Activated naive CD4-positive, alpha-beta T cell treated with anti-CD3 and anti-CD28 coated beads, Interleukin-2, amount 50 U/mL, for 72 hours (primary cell): Measurements from ENCODE around the gene PLA2G5. TPM values are rescaled to one million over a fixed set of nuclear protein-coding genes. Genes with fewer than 3 reads are reported as not detected.
"Not testable (repeated sequence)": the region's sequence is repeated elsewhere in the genome, so short reads cannot be mapped to it uniquely, and the experiment has no call there.

ENCODE experiments used
- ATAC-seq, 2 donors: fragments of 150-1000 bp; cut with Tn5 transposase; 2 replicates each; pipeline ENCODE4 v1.10.0; 2021; ENCODE audit warnings: mild to moderate bottlenecking in 2 of 2, moderate library complexity in 2 of 2
- DNase-seq, 2 donors: peaks; one replicate each; pipeline ENCODE4 v3.0.0; 2021 to 2022; ENCODE audit warnings: low spot score in 2 of 2
- H3K27ac Mint-ChIP-seq, 2 donors: one replicate each; pipeline ENCODE4 v1.8.0; 2022; ENCODE audit warnings: mild to moderate bottlenecking in 2 of 2, mixed read lengths in 2 of 2
- H3K36me3 Mint-ChIP-seq, 2 donors: one replicate each; pipeline ENCODE4 v1.8.0; 2022; ENCODE audit warnings: mixed read lengths in 2 of 2
- H3K9me3 Mint-ChIP-seq, 2 donors: one replicate each; pipeline ENCODE4 v1.8.0; 2022; ENCODE audit warnings: mixed read lengths in 2 of 2
- total RNA-seq, 2 donors: library from RNA; stranded (reverse); gene quantifications; one replicate each; pipeline ENCODE4 v1.2.3, GENCODE V29; 2022

PLA2G5 gene
- total RNA-seq, 2 donors from 2014 or later, result not detected

DNA sequence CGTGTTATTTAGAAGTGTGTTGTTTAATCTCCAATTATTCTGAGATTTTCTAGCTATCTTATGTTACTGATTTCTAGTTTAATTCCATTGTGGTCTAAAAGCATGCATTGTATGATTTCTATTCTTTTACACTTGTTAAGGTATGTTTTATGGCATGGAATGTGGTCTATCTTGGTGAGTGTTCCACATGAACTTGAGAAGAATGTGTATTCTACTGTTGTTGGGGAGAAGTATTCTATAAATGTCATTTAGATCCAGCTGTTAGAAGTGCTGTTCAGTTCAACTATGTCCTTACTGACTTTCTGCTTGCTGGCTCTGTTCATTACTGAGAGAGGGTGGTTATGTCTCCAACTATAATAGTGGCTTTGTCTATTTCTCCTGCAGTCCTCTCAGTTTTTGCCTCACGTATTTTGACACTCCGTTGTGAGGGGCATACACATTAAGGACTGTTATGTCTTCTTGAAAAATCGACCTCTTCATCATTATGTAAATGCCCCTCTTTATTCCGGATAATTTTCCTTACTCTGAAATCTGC lies 12.0 kb upstream of the PLA2G5 start:
- H3K36me3 Mint-ChIP-seq, result peaks cover 1 to 13% of the 10 kb centered on the region in 2 donors
- ATAC-seq, result no peak
- peaks cover 1% of the 10 kb centered on the region in 2 donors for H3K9me3 Mint-ChIP-seq
- H3K27ac Mint-ChIP-seq, result no peak overlapping the region
- no peak for DNase-seq

DNA sequence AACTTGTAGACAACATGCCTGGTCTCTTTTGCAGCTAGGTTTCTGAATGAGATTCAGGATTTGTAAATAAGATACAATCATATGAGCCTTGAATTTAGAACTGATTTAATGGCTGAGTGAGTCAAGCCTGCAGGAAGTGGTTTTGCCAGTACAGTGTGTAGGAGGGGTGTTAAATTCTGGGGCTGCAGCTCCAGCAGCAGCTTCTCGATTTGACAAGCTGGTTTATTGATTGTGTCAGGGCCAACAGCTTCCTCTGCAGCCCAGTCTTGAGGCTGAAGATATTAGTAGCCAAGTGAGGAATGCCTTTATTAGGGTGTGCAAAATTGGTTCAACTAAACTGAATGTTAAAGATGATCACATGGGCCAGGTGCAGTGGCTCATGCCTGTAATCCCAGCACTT lies 11.5 kb upstream of the PLA2G5 start:
- no peaks in the 10 kb centered on the region for H3K9me3 Mint-ChIP-seq
- peak; percentile 97 to 99 for ATAC-seq
- H3K27ac Mint-ChIP-seq, result no peak overlapping the region
- H3K36me3 Mint-ChIP-seq, result peaks cover 0 to 11% of the 10 kb centered on the region in 2 donors
- DNase-seq, result peak in 1 of 2 donors; percentile 39

DNA sequence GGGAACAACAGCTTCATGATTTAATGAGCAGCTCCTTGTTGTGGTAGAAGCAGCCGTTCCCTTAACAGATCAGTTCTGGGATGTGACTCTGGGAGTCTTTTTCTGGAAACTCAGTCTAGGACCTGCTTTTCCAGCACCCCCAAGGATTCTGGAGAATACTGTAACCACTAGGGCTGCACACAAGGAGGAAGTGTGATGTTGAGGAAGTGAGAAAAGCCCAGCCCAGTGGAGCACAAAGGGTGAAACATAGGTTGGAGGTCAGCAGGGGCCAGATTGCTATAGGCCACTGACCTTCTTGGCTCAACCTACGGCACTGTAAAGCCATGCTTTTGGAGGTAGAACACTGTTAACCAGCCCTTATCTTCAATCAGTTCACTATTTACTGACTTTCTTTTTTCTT lies 10.1 kb upstream of the PLA2G5 start:
- DNase-seq (no peak), ATAC-seq (no peak)
- Mint-ChIP-seq H3K9me3 (no peaks in the 10 kb centered on the region), H3K27ac (no peak overlapping the region), H3K36me3 (peaks cover 0 to 11% of the 10 kb centered on the region in 2 donors)

DNA sequence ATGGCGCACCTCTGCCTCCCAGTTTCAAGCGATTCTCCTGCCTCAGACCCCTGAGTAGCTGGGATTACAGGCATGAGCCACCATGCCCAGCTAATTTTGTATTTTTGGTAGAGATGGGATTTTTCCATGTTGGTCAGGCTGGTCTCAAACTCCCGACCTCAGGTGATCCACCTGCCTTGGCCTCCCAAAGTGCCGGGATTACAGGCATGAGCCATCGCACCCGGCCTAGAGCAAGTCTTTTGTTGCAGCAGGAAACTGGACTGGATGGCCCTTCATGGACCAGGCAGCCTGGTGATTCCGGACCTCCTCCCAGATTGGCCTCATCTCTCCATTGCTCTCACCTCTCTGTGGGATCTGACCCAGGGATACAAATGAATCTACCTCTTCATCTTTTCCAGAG lies 9.2 kb upstream of the PLA2G5 start:
- H3K27ac Mint-ChIP-seq, ATAC-seq, H3K36me3 Mint-ChIP-seq, H3K9me3 Mint-ChIP-seq, DNase-seq: not testable (repeated sequence)

DNA sequence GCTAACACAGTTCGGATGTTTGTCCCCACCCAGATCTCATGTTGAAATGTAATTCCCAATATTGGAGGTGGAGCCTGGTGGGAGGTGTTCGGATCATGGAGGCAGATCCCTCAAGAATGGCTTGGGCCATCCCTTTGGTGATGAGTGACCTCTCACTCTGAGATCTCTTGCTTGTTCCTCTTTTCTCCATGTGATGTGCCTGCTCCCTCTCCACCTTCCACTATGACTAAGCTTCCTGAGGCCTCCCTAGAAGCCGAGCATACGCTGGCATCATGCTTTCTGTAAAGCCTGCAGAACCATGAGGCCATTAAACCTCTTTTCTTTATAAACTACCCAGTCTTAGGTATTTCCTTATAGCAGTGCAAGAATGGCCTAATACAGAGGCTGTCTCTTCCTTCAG lies 8.1 kb upstream of the PLA2G5 start:
- H3K27ac Mint-ChIP-seq, result no peak overlapping the region
- ATAC-seq (no peak), DNase-seq (no peak)
- no peaks in the 10 kb centered on the region for H3K9me3 Mint-ChIP-seq
- H3K36me3 Mint-ChIP-seq, result no peaks in the 10 kb centered on the region

DNA sequence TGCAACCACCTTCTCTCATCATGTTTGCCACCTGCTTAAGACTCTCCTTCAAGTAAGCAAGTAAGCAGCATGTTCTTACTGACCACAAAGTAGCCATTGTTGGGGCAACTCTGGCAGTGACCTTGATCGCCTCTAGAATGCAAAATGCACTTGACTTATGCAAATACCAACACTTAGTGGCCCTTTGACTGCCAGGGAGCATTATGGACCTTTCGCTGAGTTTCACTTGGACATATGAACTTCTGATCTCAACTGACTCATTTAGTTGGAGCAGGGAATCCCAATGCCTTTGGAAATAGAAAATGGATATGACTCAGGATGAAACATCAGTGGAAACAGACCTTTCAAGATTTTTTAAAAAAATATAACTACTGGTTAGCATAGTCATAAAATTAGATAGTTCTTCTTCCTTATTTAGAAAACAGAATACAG lies 6.1 kb upstream of the PLA2G5 start:
- ATAC-seq (peak in 1 of 2 donors; percentile 16), DNase-seq (no peak)
- no peaks in the 10 kb centered on the region for H3K36me3 Mint-ChIP-seq
- H3K9me3 Mint-ChIP-seq, result no peaks in the 10 kb centered on the region
- H3K27ac Mint-ChIP-seq, result no peak overlapping the region

DNA sequence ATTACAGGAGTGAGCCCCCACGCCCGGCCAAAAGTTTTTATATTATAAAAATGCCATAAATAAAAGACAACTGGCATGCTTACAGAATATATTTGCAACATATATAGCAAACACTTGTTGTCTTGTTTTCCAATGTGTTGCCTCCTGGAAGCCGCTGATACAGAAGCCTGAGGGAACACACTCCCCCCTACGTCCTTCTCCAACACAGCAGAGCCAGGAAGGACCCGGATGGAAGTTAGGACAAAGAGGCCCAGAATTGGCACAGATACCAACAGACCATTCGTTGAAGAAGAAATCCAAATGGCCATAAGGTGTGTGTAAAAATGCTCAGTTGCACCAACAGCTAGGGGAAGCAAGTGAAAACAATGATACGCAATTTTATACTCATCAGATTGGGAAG lies 1.3 kb upstream of the PLA2G5 start:
- Mint-ChIP-seq H3K9me3 (no peaks in the 10 kb centered on the region), H3K36me3 (no peaks in the 10 kb centered on the region), H3K27ac (no peak overlapping the region)
- ATAC-seq, result no peak
- DNase-seq, result no peak

DNA sequence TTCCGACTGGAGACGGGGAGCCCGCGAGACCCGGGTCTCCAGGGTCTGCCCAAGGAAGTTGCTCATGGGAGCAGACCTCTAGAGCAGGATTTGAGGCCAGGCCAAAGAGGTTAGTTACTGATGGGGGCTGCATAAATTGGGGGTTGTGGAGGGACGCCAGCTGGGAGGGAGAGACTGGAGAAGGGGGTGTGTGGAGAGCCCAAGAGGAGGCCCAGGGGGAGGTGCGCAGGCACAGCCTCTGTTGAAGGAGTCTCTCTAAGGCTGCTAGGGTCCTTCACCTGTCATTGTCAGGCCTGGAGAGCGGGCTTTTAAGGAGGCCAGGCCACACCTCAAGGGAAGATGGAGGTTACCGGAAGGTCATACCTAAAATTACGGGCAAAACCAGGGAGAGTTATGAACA lies 363 bp downstream of the PLA2G5 start:
- H3K36me3 Mint-ChIP-seq, result no peaks in the 10 kb centered on the region
- H3K9me3 Mint-ChIP-seq, result no peaks in the 10 kb centered on the region
- H3K27ac Mint-ChIP-seq, result no peak overlapping the region
- no peak for DNase-seq
- no peak for ATAC-seq

DNA sequence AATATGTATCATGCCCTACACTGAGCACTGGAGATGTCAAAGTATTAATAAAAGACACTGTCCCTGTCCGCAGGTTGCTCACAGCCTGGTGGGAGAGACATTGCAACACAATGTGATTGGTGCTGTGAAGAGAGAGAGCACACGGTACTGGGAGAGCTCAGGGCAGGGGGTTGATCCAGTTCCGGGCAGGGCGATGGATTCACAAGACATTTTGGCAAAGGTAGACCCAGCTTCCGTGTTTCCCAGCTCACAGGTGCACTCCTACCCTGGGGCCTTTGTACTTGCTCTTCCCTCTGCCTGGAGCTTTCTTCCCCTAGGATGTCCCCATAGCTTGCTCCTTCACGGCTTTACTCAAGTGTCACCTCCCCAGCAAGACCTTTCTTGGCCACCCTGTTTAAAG lies 1.4 kb downstream of the PLA2G5 start:
- Mint-ChIP-seq H3K27ac (no peak overlapping the region), H3K36me3 (no peaks in the 10 kb centered on the region), H3K9me3 (no peaks in the 10 kb centered on the region)
- DNase-seq (no peak), ATAC-seq (no peak)

DNA sequence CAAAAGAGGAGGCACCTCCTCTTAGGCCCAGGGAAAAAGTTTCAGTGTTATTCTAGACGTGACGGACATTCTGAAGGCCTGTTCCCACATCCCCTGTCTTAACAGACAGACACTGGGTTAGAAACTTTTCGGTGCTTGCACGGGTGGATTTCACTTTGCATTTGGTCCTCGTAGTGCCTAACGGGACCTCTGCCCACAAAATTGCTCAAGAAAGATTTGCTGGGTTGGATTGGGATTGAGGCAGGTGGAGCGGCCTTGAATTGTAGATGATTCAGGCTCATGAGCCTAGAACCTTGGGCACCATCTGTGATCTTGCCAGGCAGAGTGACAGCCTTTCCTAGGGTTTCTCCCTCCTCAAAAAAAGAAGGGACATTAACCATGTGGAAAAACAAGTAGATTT lies 2.8 kb downstream of the PLA2G5 start:
- H3K9me3 Mint-ChIP-seq, result no peaks in the 10 kb centered on the region
- no peak for ATAC-seq
- no peak for DNase-seq

DNA sequence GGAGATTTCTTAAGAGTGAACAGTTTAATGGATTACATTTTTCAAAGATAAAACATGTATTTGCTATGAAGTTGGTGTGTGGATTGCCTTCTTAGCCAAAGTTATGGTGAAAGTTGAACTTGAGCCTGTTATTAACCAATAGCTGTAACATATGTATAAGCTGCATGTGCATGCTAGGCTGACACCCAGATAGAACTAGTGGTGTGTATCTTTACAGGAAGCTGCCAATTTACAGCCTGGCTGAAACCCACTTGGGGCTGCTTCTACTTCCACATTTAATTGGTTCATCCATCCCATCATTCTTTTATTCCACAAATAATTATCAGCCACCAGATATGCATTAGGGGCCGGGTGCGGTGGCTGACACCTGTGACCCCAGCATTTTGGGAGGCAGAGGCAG lies 3.3 kb downstream of the PLA2G5 start:
- Mint-ChIP-seq H3K27ac (no peak overlapping the region), H3K9me3 (no peaks in the 10 kb centered on the region), H3K36me3 (no peaks in the 10 kb centered on the region)
- no peak for DNase-seq
- no peak for ATAC-seq

More for the DNA sequence above, 2.8 kb downstream of the PLA2G5 start:
- H3K27ac Mint-ChIP-seq, result no peak overlapping the region
- no peaks in the 10 kb centered on the region for H3K36me3 Mint-ChIP-seq

DNA sequence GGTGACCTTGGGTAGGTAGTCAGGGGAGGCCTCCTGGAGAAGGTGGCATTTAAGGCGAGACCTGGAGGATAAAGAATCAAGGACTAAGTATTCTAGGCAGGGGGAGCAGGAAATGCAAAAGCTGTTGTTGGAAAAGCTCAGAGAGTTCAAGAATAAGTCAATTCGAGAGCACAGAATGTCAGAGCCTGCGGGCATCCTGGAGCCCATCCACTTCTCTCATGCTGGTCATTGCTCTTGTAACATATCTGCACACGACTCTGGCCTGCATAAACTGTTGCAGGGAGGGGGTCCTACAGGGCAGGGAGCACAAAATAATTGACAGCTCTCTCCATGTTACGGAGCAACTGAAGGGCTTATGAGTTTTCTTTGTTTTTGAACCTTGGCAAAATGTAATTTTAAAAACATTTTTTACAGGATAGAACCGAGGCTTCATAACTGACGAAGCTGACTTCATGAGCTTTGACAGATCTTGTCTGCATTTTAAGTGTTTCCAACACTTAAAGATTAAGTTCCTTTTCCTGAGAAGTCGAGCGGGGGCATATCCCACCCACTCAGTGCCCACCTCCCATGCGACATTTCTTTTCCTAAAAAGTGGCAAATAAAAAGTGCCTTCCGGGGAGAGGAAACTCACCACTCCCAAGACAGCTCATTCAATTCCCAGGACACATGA lies 4.2 kb downstream of the PLA2G5 start:
- Mint-ChIP-seq H3K27ac (no peak overlapping the region), H3K9me3 (peaks cover 0 to 5% of the 10 kb centered on the region in 2 donors), H3K36me3 (no peaks in the 10 kb centered on the region)
- DNase-seq, result no peak
- ATAC-seq, result no peak

DNA sequence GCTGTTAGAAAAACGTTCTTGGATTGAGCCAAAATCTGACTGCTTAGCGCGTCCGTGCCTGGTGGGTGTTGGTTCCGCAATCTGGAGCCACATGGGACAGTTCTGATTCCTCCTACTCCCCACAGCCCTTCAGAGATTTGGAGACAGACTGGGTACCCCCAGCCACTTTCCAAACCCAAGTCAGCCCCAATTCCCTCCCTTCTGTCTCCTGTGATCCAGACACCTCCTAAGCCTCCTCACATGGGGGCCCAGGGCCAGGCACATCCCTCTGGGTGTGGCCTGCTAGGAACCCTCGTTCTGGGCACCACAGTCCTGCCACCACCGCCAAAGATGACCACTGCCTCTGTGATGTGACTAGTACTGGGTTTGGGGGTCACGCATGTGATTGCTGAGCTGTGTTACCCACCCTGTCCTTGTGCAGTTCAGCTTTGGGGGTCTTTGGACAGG lies 4.8 kb downstream of the PLA2G5 start:
- peaks cover 0 to 5% of the 10 kb centered on the region in 2 donors for H3K9me3 Mint-ChIP-seq
- ATAC-seq, result no peak

DNA sequence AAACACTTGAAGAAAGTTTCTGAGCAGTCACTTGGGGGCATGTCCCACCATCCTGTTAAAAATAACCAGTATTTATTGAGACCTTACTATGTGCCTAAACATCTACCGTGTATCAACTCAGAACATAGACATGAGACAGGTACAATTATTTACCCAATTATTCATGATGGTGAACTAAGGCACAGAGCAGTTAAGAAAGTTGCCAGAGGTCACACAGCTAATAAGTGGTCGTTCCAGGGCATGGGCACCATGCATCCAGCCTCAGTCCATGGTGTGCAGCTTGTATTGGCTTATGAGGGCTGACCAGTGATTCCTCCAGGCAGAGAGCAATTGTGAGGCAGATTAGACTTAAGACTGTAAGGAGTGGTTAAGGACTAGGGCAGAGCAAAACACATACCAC lies 5.4 kb downstream of the PLA2G5 start:
- ATAC-seq, result no peak
- Mint-ChIP-seq H3K27ac (no peak overlapping the region), H3K9me3 (peaks cover 0 to 5% of the 10 kb centered on the region in 2 donors), H3K36me3 (no peaks in the 10 kb centered on the region)
- no peak for DNase-seq

More for the DNA sequence above, 4.8 kb downstream of the PLA2G5 start:
- no peak for DNase-seq
- H3K27ac Mint-ChIP-seq, result no peak overlapping the region
- no peaks in the 10 kb centered on the region for H3K36me3 Mint-ChIP-seq

DNA sequence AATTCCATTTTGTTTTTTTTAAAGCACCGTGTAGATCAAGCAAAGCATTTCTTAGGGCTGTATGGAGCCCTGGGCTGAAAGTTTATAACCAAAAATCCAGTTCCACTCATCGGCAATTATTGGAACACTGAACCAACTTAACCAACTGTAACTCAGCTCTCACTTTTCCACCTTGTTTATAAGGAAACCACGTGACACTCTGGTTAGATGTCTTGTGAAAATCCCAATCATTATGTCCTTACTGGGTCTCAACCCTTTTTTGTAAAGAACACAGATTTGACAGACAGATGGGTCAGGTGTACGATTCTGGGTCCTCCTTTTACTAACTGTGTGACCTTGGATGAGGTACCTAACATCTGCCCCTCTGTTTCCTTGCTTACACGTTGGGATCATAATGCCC lies 6.2 kb downstream of the PLA2G5 start:
- Mint-ChIP-seq H3K36me3 (no peaks in the 10 kb centered on the region), H3K9me3 (peaks cover 0 to 5% of the 10 kb centered on the region in 2 donors), H3K27ac (no peak overlapping the region)
- DNase-seq (no peak), ATAC-seq (no peak)

DNA sequence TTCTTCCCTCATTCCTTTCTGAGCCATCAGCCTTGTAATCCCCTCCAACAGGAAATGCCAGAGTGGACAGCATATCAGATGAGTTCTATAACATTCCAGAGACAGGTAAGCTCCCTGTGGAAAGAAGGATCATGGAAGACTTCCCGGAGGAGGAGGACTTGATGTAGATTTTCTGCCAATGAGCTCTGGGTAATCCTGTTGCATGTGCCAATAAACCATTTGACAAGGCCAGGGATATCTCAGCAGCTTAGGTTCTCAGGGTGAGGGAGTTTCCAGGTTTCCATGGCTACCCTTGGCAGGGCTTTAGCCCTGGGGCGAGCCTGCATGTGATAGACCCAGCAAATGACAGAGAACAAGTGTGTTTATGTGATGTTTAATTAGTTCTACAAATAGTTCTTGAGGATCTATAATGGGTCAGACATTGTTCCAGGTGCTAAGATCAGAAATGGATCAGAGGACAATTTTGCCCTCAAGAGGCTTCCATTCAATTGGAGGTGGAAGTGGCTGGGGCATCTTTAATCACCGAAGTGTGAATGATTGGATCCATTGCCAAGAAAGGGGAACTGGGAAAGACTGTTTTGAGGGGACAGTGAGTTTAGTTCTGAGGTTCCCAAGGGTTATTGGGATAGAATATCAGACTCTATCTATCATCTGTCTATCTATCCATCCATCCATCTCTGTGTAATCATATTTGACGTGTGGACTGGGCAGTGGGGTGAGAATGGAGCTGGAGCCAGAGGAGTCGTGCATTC lies 6.9 kb downstream of the PLA2G5 start:
- H3K27ac Mint-ChIP-seq, result no peak overlapping the region
- H3K9me3 Mint-ChIP-seq, result peaks cover 0 to 5% of the 10 kb centered on the region in 2 donors
- no peak for DNase-seq
- no peak for ATAC-seq
- no peaks in the 10 kb centered on the region for H3K36me3 Mint-ChIP-seq

DNA sequence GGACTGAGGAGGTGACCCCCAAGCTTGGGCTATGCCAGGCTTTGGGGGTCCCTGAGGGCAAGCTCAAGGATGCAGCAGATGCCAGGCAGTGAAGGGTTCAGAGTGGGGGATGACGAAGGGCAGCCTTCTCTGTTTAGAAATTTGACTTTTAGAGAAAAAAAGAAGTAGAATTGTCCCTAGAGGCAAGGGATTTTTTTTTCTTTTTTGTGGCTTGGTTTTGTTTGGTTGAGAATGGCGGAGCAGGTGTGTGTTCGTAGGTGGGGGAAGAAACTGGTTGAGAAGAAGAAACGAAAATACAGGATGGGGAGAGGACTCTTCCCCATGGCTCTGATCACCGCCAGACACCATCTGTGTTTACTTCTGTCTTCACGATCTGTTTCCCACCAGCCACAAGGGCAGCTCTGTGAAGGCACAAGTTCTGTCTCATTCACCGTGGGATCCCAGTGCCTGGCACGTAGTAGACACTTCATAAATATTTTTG lies 8.2 kb downstream of the PLA2G5 start:
- peak in 1 of 2 donors; percentile 37 for ATAC-seq
- no peaks in the 10 kb centered on the region for H3K36me3 Mint-ChIP-seq

More for the DNA sequence above, 8.2 kb downstream of the PLA2G5 start:
- Mint-ChIP-seq H3K9me3 (peaks cover 0 to 5% of the 10 kb centered on the region in 2 donors), H3K27ac (no peak overlapping the region)
- no peak for DNase-seq
